ENCODE results near the gene DCLRE1A.

- TF ChIP-seq U2AF1 (optimal IDR thresholded peaks at IDR 0.05; ENCODE audit: low read depth, low read length) (no peak), ZBTB8A (CRISPR knock-in tag; IDR thresholded peaks at IDR 0.05; ENCODE audit: borderline replicate concordance, low read depth) (no peak), ZNF768 (CRISPR knock-in tag; IDR thresholded peaks at IDR 0.05) (no peak), MIER3 (CRISPR knock-in tag; IDR thresholded peaks at IDR 0.05; ENCODE audit: borderline replicate concordance) (no peak)
- TF ChIP-seq, protein P1, sequence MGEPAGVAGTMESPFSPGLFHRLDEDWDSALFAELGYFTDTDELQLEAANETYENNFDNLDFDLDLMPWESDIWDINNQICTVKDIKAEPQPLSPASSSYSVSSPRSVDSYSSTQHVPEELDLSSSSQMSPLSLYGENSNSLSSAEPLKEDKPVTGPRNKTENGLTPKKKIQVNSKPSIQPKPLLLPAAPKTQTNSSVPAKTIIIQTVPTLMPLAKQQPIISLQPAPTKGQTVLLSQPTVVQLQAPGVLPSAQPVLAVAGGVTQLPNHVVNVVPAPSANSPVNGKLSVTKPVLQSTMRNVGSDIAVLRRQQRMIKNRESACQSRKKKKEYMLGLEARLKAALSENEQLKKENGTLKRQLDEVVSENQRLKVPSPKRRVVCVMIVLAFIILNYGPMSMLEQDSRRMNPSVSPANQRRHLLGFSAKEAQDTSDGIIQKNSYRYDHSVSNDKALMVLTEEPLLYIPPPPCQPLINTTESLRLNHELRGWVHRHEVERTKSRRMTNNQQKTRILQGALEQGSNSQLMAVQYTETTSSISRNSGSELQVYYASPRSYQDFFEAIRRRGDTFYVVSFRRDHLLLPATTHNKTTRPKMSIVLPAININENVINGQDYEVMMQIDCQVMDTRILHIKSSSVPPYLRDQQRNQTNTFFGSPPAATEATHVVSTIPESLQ (CRISPR knock-in tag; conservative IDR thresholded peaks at IDR 0.05): no peak
Observed at GRCh38 chr10:113867904-113868303, 14.0 kb upstream of the DCLRE1A start.
